Keratinocyte (primary cell): ENCODE data around the gene HOXB5. TPM values are rescaled to one million over a fixed set of nuclear protein-coding genes. Genes with fewer than 3 reads are reported as not detected.

Experiments
- DNase-seq: peaks from one replicate; pipeline ENCODE4 v3.0.0-alpha.2; 2011; ENCODE audit warnings: low read depth, missing footprints, low spot score
- FAIRE-seq: peaks from 2 replicates; lab custom pipeline; 2011; peaks lifted over from hg19 to GRCh38; lab: Jason Lieb, UNC
- H2AFZ ChIP-seq: 2 replicates; pipeline ENCODE4 v1.6.0; 2012; ENCODE audit warnings: low read length, control low read depth, inconsistent platforms; ENCODE audit not compliant: control insufficient read depth
- H3K27ac ChIP-seq: 2 replicates; pipeline ENCODE4 v1.5.1; 2011; ENCODE audit warnings: low read length; ENCODE audit not compliant: control insufficient read depth, insufficient read depth
- H3K27me3 ChIP-seq: 3 replicates; pipeline ENCODE4 v1.6.0; 2011; ENCODE audit warnings: low read length; ENCODE audit not compliant: control insufficient read depth, insufficient read depth; ENCODE audit errors: extremely low read depth
- H3K36me3 ChIP-seq, 2 experiments: 2 replicates in 1 of 2; 3 replicates in 1 of 2; pipeline ENCODE4 v1.5.1; 2011; ENCODE audit warnings: low read length in 2 of 2, mild to moderate bottlenecking in 1 of 2; ENCODE audit not compliant: control insufficient read depth in 2 of 2, insufficient read depth in 2 of 2; ENCODE audit errors: extremely low read depth in 1 of 2
- H3K4me1 ChIP-seq: 3 replicates; pipeline ENCODE4 v1.5.1; 2011; ENCODE audit warnings: low read length; ENCODE audit not compliant: control insufficient read depth, insufficient read depth; ENCODE audit errors: extremely low read depth
- H3K4me2 ChIP-seq: 3 replicates; pipeline ENCODE4 v1.6.0; 2011; ENCODE audit warnings: low read depth, low read length; ENCODE audit not compliant: control insufficient read depth, insufficient read depth; ENCODE audit errors: extremely low read depth
- H3K4me3 ChIP-seq, 3 experiments: fragments of 200-600 bp in 1 of 3; sonication (generic) in 1 of 3; 2 replicates in 2 of 3; 3 replicates in 1 of 3; pipeline ENCODE4 v1.5.1; 2011 to 2016; ENCODE audit warnings: low read length in 3 of 3, mild to moderate bottlenecking in 3 of 3, control low read depth in 2 of 3, inconsistent platforms in 1 of 3, low read depth in 1 of 3, mixed read lengths in 1 of 3, mixed run types in 1 of 3, moderate library complexity in 1 of 3; ENCODE audit not compliant: control insufficient read depth in 2 of 3, insufficient read depth in 2 of 3; ENCODE audit errors: extremely low read depth in 1 of 3
- H3K79me2 ChIP-seq: 2 replicates; pipeline ENCODE4 v1.6.0; 2012; ENCODE audit warnings: low read length; ENCODE audit not compliant: control insufficient read depth, insufficient read depth
- H3K9ac ChIP-seq: 3 replicates; pipeline ENCODE4 v1.6.0; 2011; ENCODE audit warnings: low read length; ENCODE audit not compliant: control insufficient read depth, insufficient read depth; ENCODE audit errors: extremely low read depth
- H3K9me1 ChIP-seq: 3 replicates; pipeline ENCODE4 v1.6.0; 2011; ENCODE audit warnings: low read length; ENCODE audit not compliant: control insufficient read depth, insufficient read depth; ENCODE audit errors: extremely low read depth
- H3K9me3 ChIP-seq: 2 replicates; pipeline ENCODE4 v1.5.1; 2012; ENCODE audit warnings: low read depth, low read length; ENCODE audit not compliant: control insufficient read depth
- H4K20me1 ChIP-seq: 3 replicates; pipeline ENCODE4 v1.6.0; 2011; ENCODE audit warnings: low read length; ENCODE audit not compliant: control insufficient read depth, insufficient read depth; ENCODE audit errors: extremely low read depth
- CTCF ChIP-seq, 3 experiments: IDR thresholded peaks in 1 of 3; conservative IDR thresholded peaks in 1 of 3; optimal IDR thresholded peaks in 1 of 3; 2 replicates in 2 of 3; 3 replicates in 1 of 3; pipeline versions ENCODE3 to v1.5.1; 2011; ENCODE audit warnings: low read length in 3 of 3, mild to moderate bottlenecking in 3 of 3, moderate library complexity in 2 of 3, control low read depth in 1 of 3, inconsistent platforms in 1 of 3; ENCODE audit not compliant: insufficient read depth in 2 of 3; ENCODE audit errors: extremely low read depth in 1 of 3
- EZH2 ChIP-seq: IDR thresholded peaks from one replicate; pipeline ENCODE4 v1.6.1; 2012; ENCODE audit warnings: inconsistent platforms, mild to moderate bottlenecking, low read length, moderate library complexity
- dilution Hi-C: fragments of 300-500 bp; cut with MboI; formaldehyde crosslinking; loops from one replicate; pipeline ENCODE4 v1.7.0; 2020; ENCODE audit warnings: low sequenced_read_pairs; ENCODE audit not compliant: extremely low pct_ligation_motif_present
- polyA plus RNA-seq, 5 experiments: library from polyadenylated mRNA; depleted of rRNA in 3 of 5; stranded (reverse) in 3 of 5; stranded (forward) in 1 of 5; unstranded in 1 of 5; fragments of >200 nt; gene quantifications; 1 replicate in 1 of 5; 2 replicates in 3 of 5; 3 replicates in 1 of 5; pipeline versions ENCODE4 v1.2.1 to v1.2.3, GENCODE V29; 2011 to 2012; ENCODE audit warnings: missing spikeins in 2 of 5, low read depth in 1 of 5, low replicate concordance in 1 of 5

Gene HOXB5
- polyA plus RNA-seq, 1 donor (not counting 4 experiments of a cell fraction or from before 2014, with no cell fraction given): not detected

- H3K4me3 ChIP-seq: peak overlapping the region; percentile 54 to 76 (median 73)
Observed at GRCh38 chr17:48543854-48544348, 49.7 kb downstream of the HOXB5 start.

GRCh38 chr17:48543107-48543853, 50.3 kb downstream of the HOXB5 start:
- Histone ChIP-seq H3K9me1 (no peaks in the 10 kb centered on the region), H3K9me3 (no peaks in the 10 kb centered on the region), H3K79me2 (peaks cover 13% of the 10 kb centered on the region), H4K20me1 (no peaks in the 10 kb centered on the region), H2AFZ (peak overlapping the region; percentile 80), H3K4me1 (peaks cover 24% of the 10 kb centered on the region), H3K36me3 (peaks cover 0 to 3% of the 10 kb centered on the region in 2 experiments), H3K27ac (peak overlapping the region; percentile 60), H3K27me3 (peaks cover 24% of the 10 kb centered on the region), H3K9ac (peak overlapping the region; percentile 74), H3K4me2 (peak overlapping the region; percentile 77), H3K4me3 (peak overlapping the region; percentile 54 to 76 (median 73))
- TF ChIP-seq CTCF (optimal IDR thresholded peaks at IDR 0.05 in 1 of 3, IDR thresholded peaks at IDR 0.05 in 1 of 3, conservative IDR thresholded peaks at IDR 0.05 in 1 of 3; ENCODE audit: extremely low read depth in 1 of 3, insufficient read depth in 2 of 3, low read length in 3 of 3) (peak; percentile 6 to 23 (median 20)), EZH2 (no peak)
- FAIRE-seq: no peak
- DNase-seq: peak; percentile 57
- dilution Hi-C loops: no loop called here

More at GRCh38 chr17:48543854-48544348, 49.7 kb downstream of the HOXB5 start:
- Histone ChIP-seq H3K9me3 (no peaks in the 10 kb centered on the region), H3K27me3 (peaks cover 24% of the 10 kb centered on the region), H3K4me2 (peak overlapping the region; percentile 77), H3K9me1 (no peaks in the 10 kb centered on the region), H3K9ac (peak overlapping the region; percentile 74), H3K79me2 (peaks cover 13% of the 10 kb centered on the region), H4K20me1 (no peaks in the 10 kb centered on the region), H2AFZ (peak overlapping the region; percentile 37), H3K27ac (peak overlapping the region; percentile 71), H3K36me3 (peaks cover 0 to 3% of the 10 kb centered on the region in 2 experiments), H3K4me1 (peaks cover 24% of the 10 kb centered on the region)
- TF ChIP-seq CTCF (optimal IDR thresholded peaks at IDR 0.05 in 1 of 3, IDR thresholded peaks at IDR 0.05 in 1 of 3, conservative IDR thresholded peaks at IDR 0.05 in 1 of 3; ENCODE audit: extremely low read depth in 1 of 3, insufficient read depth in 2 of 3, low read length in 3 of 3): no peak
- TF ChIP-seq EZH2: no peak
- dilution Hi-C loops: no loop called here
- no peak for FAIRE-seq
- DNase-seq: no peak
